Mesothelial cell of epicardium (in vitro differentiated cells): Measurements from ENCODE around the gene ADSS1. TPM values are rescaled to one million over a fixed set of nuclear protein-coding genes. Genes with fewer than 3 reads are reported as not detected.

ENCODE experiments used
- DNase-seq, 2 experiments: peaks; one replicate each; pipeline ENCODE4 v3.0.0; 2021; ENCODE audit warnings: low spot score in 2 of 2; ENCODE audit not compliant: unreplicated experiment in 2 of 2
- H3K27ac Mint-ChIP-seq: 2 replicates; pipeline ENCODE4 v1.8.0; 2021; ENCODE audit warnings: mixed read lengths
- H3K27me3 Mint-ChIP-seq: 2 replicates; pipeline ENCODE4 v1.8.0; 2021; ENCODE audit warnings: low read depth, mixed read lengths
- H3K36me3 Mint-ChIP-seq: 2 replicates; pipeline ENCODE4 v1.8.0; 2021; ENCODE audit warnings: mixed read lengths
- H3K4me1 Mint-ChIP-seq: 2 replicates; pipeline ENCODE4 v1.8.0; 2021; ENCODE audit warnings: mixed read lengths
- H3K4me3 Mint-ChIP-seq: 2 replicates; pipeline ENCODE4 v1.8.0; 2021; ENCODE audit warnings: mild to moderate bottlenecking, moderate library complexity, mixed read lengths
- H3K9me3 Mint-ChIP-seq: 2 replicates; pipeline ENCODE4 v1.8.0; 2021; ENCODE audit warnings: mixed read lengths
- CTCF ChIP-seq: fragments of 200-600 bp; sonication (generic); IDR thresholded peaks from one replicate; pipeline ENCODE4 v1.5.0; 2021; ENCODE audit warnings: antibody characterized with exemption; ENCODE audit not compliant: unreplicated experiment
- total RNA-seq: library from RNA; stranded (reverse); gene quantifications from 3 replicates; pipeline ENCODE4 v1.2.1, GENCODE V29; 2021

Gene ADSS1
- total RNA-seq, 1 donor from 2014 or later = 17.1 TPM

GRCh38 chr14:104731320-104732294 lies 7.6 kb downstream of the ADSS1 start:
- H3K27me3 Mint-ChIP-seq = peaks cover 5% of the 10 kb centered on the region
- H3K36me3 Mint-ChIP-seq = no peaks in the 10 kb centered on the region
- no peak overlapping the region for H3K4me3 Mint-ChIP-seq
- DNase-seq = no peak
- H3K9me3 Mint-ChIP-seq = no peaks in the 10 kb centered on the region
- no peak for TF ChIP-seq CTCF
- H3K27ac Mint-ChIP-seq = no peak overlapping the region
- no peaks in the 10 kb centered on the region for H3K4me1 Mint-ChIP-seq

GRCh38 chr14:104732355-104732804 lies 8.4 kb downstream of the ADSS1 start:
- peaks cover 5% of the 10 kb centered on the region for H3K27me3 Mint-ChIP-seq
- TF ChIP-seq CTCF = no peak
- no peak for DNase-seq
- no peaks in the 10 kb centered on the region for H3K9me3 Mint-ChIP-seq
- no peaks in the 10 kb centered on the region for H3K4me1 Mint-ChIP-seq
- H3K4me3 Mint-ChIP-seq = no peak overlapping the region
- no peaks in the 10 kb centered on the region for H3K36me3 Mint-ChIP-seq
- no peak overlapping the region for H3K27ac Mint-ChIP-seq

- DNase-seq = no peak
- no peak for TF ChIP-seq CTCF
- Mint-ChIP-seq H3K36me3 (no peaks in the 10 kb centered on the region), H3K27ac (no peak overlapping the region), H3K4me3 (no peak overlapping the region), H3K4me1 (no peaks in the 10 kb centered on the region), H3K9me3 (no peaks in the 10 kb centered on the region), H3K27me3 (peaks cover 1% of the 10 kb centered on the region)
Observed at GRCh38 chr14:104732931-104733681, 9.1 kb downstream of the ADSS1 start.

- no peaks in the 10 kb centered on the region for H3K36me3 Mint-ChIP-seq
- no peaks in the 10 kb centered on the region for H3K9me3 Mint-ChIP-seq
- no peak overlapping the region for H3K27ac Mint-ChIP-seq
- H3K4me1 Mint-ChIP-seq = no peaks in the 10 kb centered on the region
- H3K27me3 Mint-ChIP-seq = peaks cover 1% of the 10 kb centered on the region
- no peak overlapping the region for H3K4me3 Mint-ChIP-seq
- no peak for TF ChIP-seq CTCF
- DNase-seq = no peak
Observed at GRCh38 chr14:104734051-104734587, 10.1 kb downstream of the ADSS1 start.

- Mint-ChIP-seq H3K9me3 (no peaks in the 10 kb centered on the region), H3K4me1 (no peaks in the 10 kb centered on the region), H3K4me3 (no peak overlapping the region), H3K27me3 (no peaks in the 10 kb centered on the region), H3K36me3 (no peaks in the 10 kb centered on the region), H3K27ac (no peak overlapping the region)
- no peak for DNase-seq
- no peak for TF ChIP-seq CTCF
Observed at GRCh38 chr14:104734601-104734990, 10.6 kb downstream of the ADSS1 start.
